HS-5 (cell line): Measurements from ENCODE around the gene SCLT1.
A peak's percentile ranks its signal among the peaks of the same experiment; 100 is the strongest.

ENCODE experiments used
- DNase-seq: peaks from one replicate; pipeline ENCODE4 v3.0.0-alpha.2; 2012; ENCODE audit warnings: low read depth

SCLT1 gene

DNA sequence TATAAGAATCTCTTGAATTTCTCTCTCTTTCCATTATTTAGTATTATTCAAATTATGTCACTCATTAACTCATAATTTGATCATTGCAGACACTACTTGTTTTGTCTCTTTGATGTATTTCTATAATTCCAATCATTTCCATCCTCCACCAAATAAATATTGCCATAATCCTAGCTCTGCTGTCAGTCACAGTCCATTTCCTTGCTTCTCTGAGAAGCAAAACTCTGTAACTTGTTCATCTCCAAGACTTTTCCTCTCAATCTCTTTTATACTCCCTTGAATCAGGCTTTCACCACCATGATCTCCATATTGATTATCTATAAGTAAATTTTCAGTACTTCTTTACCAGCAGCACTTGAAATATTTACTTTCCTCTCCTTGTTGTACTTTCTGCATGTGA, 135.9 kb downstream of the SCLT1 start:
- no peak for DNase-seq

- no peak for DNase-seq
Measured at GRCh38 chr4:128955751-128956150, 137.6 kb downstream of the SCLT1 start.

GRCh38 chr4:128954941-128955340, 138.4 kb downstream of the SCLT1 start:
- no peak for DNase-seq

DNA sequence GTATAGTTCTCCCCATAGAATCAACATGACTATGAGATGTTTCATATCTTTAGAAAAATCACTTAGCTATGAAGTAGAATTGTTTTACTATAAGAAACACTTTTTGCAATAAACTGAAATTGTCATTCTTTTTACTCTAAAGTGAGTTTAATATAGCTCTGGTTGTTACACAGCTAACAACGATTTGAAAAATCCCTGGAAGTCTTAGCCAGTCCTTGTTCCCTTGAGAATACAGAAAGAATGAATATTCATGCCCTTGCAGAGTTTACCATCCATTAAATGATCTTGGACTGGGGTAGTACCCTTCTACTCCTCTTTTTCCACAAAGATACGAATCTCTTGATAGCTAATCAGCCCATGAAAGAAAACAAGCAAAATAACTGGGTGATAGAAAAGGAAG, 142.0 kb downstream of the SCLT1 start:
- no peak for DNase-seq

DNA sequence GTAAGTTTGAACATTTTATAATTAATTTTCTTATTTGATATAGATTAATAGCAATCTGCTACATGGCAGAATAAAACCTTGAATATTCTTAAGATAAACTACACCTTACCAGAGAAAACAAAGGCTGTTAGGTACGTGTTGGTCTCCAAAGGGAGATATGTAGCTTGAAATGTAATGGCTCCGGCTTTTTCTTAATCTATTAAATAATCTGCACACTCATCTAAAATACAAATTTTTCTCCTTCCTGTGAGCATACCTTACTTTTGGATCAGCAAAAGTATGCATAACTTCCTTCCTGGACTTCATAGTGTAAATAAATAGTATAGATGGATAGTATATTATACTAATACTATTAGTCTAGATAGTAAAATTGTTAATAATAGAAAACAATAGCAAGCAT, 142.5 kb downstream of the SCLT1 start:
- DNase-seq = no peak

GRCh38 chr4:128946916-128947315, 146.4 kb downstream of the SCLT1 start:
- DNase-seq = no peak

- DNase-seq = no peak
Measured at GRCh38 chr4:128942607-128943006, 150.7 kb downstream of the SCLT1 start.

- no peak for DNase-seq
Measured at GRCh38 chr4:128940971-128941370, 152.4 kb downstream of the SCLT1 start.

DNA sequence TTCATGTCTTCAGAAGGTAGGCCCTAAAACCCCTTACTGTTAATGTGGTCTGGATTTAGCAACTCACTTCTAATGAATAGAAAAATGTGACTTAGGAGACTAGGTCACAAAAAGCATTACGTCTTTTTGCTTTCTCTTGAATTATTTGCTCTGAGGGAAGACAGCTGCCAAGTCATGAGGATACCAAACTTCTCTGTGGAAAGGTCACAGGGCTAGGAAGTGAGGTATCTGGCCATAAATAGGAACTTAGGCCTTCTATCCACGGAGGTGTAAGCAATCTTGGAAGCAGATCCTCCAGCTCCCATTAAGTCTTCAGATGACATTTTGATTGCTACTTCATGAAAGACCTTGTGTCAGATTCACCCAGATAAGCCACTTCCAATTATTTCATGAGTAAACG, 163.3 kb downstream of the SCLT1 start:
- no peak for DNase-seq

- DNase-seq = no peak
Measured at GRCh38 chr4:128924951-128925350, 168.4 kb downstream of the SCLT1 start.

DNA sequence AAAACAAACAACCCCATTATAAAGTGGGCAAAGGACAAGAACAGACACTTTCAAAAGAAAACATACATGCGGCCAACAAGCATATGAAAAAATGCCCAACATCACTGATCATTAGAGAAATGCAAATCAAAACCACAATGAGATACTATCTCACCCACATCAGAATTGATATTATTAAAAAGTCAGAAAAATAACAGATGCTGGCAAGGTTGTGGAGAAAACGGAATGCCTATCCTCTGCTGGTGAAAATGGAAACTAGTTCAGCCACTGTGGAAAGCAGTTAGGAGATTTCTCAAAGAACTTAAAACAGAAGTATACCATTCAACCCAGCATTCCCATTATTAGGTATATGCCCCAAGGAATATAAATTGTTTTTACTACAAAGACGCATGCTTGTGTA, 171.4 kb downstream of the SCLT1 start:
- no peak for DNase-seq

- no peak for DNase-seq
Measured at GRCh38 chr4:128917781-128918180, 175.6 kb downstream of the SCLT1 start.

DNA sequence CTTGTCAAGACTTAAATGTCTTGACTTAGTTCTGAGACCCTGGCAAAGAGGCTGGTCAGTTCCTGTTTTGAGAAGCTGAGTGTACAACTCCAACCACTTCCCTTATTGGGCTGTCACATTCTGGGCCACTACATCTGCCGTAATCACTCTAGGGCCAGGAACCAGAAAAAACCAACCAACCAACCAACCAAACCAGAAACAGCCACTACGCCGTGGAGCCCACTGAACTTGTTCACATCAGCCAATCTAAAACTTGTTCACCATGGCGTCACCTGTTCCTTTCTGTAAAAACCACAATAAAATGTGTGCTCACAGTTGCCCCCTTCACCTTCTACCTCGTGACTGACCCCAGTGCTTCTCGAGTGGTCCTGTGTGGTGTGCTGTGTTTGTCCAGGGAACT, 176.5 kb downstream of the SCLT1 start:
- no peak for DNase-seq

GRCh38 chr4:128915544-128915943, 177.8 kb downstream of the SCLT1 start:
- no peak for DNase-seq

DNA sequence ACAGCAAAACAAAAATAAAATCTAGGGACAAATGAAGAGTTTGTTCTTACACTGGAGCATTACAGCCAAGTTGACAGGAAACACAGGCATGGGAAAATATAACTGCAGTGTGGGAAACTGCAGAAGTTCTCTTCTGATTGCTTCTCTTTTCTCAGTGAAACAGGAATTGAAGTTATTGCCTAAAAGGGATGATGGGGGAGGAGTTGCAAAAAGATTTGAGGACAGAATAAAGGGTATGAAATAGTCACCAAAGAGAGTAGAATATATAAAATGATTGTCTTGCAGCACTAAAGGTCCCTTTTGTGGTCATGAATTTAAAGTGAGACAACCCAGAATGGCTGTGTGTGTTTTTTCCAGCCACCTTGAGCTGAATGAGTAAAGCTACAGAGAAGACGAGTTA, 180.1 kb downstream of the SCLT1 start:
- DNase-seq = no peak

DNA sequence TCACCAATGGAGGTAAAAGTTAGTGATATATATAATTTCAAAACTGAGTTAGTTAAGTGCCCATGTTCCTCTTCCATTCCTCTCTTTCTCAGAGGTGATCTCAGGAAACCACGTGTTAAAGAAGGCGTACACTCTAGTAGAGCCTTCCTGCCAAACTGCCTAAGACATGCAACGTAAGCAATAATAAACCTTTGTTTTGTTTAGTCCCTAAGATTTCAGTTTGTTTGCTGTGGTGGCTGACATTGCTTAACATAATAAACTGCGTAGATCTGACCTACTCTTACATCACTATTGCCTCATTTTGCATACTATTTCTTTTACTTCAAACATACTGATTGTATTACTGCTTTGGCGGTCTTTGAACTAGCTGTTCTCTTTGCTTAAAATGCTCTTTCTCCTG, 184.6 kb downstream of the SCLT1 start:
- DNase-seq = no peak

GRCh38 chr4:128907981-128908380, 185.4 kb downstream of the SCLT1 start:
- DNase-seq = no peak

DNA sequence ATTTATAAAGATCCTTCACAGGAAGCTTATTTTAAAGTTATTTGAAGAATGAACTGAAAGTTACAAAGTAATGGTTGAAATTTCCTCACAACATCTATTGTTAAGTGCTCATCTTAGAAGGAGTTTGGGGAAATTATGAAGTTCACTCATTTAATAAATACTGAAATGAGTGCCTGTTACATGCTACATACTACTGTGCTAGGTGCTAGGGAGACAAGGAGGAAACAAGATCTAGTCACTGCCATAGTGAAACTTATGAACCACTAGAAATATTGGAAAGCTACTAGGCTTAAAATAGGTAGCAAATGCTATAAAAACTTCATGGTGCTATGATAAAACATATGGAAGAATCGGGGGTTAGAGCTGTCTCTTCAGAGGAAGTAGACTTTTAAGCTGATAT, 186.8 kb downstream of the SCLT1 start:
- no peak for DNase-seq

DNA sequence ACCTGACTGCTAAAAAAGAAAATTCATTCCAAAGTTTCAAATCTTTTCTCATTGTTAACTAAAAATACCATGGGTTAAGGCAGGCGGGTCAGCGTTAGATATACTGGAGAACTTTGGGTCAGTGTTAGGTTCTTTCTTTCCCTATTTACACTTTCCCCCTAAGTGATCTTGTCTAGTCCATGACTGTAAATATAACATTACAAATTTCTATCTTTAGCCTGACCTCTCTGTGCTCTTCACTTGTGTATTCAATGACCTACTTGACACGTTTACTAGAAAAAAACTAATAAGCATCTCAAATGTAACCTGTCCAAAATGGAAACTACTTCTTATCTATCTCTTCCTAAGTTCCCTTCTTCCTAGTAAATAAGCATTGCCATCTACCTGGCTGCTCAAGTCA, 188.5 kb downstream of the SCLT1 start:
- DNase-seq = no peak

GRCh38 chr4:128880662-128881061, 212.7 kb downstream of the SCLT1 start:
- DNase-seq = no peak

- DNase-seq = no peak
Measured at GRCh38 chr4:128879971-128880370, 213.4 kb downstream of the SCLT1 start.

- DNase-seq = no peak
Measured at GRCh38 chr4:128879283-128879682, 214.1 kb downstream of the SCLT1 start.

DNA sequence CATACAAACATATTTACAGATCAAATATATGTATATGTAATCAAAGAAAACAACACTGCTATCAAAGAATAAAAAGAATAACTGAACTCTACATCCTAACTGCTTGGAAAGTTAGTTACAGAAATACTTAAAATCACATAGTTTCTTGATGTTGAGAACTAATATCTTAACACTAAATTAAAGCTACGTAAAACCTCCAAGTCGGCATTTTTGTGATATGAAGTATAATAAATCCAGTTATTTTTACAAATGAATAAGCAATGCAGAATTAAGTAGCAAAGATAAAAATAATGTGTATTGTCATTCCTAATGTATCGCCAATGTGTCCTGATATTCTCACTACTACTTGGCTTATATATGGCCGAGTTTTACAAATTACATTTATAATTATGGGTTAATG, 215.4 kb downstream of the SCLT1 start:
- no peak for DNase-seq

GRCh38 chr4:128876200-128876599, 217.1 kb downstream of the SCLT1 start:
- no peak for DNase-seq

DNA sequence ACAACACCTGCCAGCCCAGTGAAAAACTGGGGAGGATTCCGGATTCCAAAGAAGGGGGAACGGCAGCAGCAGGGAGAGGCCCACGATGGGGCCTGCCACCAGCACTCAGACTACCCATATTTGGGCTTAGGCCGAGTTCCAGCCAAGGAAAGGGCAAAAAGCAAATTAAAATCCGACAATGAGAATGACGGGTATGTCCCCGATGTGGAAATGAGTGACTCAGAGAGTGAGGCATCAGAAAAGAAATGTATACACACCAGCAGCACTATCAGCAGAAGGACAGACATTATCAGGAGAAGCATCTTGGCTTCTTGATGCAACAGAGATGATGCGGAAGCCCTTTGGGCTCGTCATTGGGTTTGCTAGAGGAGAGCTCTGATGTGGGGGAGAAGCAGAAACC, 221.4 kb downstream of the SCLT1 start:
- DNase-seq = peak; percentile 90
